GM18870 (cell line): Measurements from ENCODE around the gene CBARP.
"Not testable (repeated sequence)": the region's sequence is repeated elsewhere in the genome, so short reads cannot be mapped to it uniquely, and the experiment has no call there.

Experiments used
- ATAC-seq: cut with Tn5 transposase; IDR thresholded peaks from one replicate; pipeline ENCODE4 v1.9.1; 2021; ENCODE audit warnings: moderate library complexity; ENCODE audit not compliant: unreplicated experiment

CBARP gene

DNA sequence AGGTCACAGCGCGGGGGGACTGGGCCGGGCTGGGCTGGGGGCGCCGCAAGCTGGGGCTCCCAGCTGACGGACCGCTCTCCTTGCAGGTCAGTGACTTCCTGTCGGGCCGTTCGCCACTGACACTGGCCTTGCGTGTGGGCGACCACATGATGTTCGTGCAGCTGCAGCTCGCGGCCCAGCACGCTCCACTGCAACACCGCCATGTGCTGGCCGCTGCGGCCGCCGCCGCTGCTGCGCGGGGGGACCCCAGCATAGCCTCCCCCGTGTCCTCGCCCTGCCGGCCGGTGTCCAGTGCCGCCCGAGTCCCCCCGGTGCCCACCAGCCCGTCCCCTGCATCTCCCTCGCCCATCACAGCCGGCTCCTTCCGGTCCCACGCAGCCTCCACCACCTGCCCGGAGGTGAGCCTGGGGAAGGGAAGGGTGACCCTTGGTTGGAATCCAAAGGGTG, 16.3 kb upstream of the CBARP start:
- ATAC-seq = no peak

DNA sequence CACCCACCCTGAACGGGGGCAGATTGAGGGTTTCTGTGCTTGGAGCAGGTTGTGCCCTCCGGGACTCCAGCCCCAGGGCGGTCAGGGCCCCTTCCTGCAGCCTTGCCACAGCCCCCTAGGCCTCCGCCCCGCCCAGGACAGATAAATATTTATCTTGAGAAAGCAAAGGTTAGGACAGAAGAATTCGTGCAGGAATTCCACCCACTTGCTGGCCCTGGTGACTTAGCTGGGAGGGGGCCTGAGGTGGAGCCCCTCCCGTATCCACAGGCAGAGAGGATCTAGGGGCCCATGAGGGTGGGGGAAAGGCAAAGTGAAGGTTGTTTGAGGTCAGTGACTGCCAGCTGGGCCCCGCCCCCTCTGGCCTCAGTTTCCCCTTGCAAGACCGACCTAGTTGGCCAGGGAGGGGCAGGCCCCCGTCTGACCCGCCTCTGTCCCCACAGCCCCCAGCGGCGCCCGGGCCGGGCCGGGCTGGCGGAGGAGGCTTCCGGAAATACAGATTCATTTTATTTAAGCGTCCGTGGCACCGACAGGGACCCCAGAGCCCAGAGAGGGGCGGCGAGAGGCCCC, 15.8 kb upstream of the CBARP start:
- no peak for ATAC-seq

DNA sequence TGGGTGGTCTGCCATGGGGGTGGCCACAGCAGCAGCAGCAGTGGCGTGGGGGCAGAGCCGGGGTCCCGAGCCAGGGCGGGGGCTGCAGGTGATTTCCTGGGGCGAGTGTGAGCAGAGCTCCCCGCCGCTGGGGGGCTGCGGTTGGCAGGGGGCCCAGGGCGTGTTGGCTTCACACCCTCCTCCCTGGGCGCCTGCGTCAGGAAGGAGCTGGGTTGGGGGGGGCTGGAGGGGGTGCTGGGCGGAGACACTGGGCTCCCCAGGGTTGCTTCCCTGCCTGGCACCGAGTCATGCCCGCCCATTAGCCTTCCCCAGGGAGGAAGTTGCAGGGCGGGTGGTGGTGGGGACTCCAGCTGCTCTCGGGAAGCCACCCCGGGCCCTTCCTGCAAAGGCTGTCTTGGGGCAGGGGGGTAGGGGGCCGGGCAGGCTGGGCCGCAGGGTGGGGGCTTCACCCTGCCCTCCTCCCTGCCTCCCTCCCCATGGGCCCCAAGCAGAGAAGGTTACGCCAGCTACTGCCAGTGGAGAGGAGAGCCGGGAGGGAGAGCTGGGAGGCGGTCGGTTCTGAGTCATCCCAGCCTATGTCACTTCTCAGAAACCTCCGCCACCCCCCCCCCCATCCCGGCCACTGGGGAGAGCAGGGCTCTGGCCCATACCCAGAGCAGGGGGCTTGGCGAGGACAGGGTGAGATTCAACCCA, 15.2 kb upstream of the CBARP start:
- ATAC-seq = no peak

DNA sequence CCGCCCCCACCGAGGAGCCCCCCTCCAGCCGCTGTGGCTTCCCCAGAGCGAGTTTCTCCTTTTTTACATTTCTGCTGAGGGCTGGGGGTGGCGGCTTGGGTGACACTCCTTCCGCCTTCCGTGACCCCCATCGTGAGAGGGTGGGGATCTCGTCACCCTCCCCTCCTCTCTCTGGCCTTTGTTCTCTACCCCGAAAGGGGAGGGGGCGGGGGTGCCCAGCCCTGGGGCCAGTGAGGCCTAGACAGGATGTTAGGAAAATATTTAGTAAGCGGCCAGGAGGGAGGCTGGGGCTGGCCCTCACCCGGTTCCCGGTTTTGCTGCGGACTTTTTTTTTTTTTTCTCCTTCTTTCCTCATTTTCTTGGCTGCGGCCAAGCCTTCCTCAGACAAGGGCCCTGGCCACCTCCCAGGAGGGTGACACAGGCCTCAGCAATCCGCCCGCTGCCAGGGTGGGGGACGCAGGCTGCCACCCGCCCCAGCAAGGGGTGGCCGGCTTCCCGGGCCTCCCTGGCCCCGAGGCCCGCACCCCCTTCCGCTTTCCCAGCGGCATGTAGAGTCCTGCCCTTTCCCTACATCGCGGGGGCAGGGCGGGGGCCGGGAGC, 14.5 kb upstream of the CBARP start:
- no peak for ATAC-seq

DNA sequence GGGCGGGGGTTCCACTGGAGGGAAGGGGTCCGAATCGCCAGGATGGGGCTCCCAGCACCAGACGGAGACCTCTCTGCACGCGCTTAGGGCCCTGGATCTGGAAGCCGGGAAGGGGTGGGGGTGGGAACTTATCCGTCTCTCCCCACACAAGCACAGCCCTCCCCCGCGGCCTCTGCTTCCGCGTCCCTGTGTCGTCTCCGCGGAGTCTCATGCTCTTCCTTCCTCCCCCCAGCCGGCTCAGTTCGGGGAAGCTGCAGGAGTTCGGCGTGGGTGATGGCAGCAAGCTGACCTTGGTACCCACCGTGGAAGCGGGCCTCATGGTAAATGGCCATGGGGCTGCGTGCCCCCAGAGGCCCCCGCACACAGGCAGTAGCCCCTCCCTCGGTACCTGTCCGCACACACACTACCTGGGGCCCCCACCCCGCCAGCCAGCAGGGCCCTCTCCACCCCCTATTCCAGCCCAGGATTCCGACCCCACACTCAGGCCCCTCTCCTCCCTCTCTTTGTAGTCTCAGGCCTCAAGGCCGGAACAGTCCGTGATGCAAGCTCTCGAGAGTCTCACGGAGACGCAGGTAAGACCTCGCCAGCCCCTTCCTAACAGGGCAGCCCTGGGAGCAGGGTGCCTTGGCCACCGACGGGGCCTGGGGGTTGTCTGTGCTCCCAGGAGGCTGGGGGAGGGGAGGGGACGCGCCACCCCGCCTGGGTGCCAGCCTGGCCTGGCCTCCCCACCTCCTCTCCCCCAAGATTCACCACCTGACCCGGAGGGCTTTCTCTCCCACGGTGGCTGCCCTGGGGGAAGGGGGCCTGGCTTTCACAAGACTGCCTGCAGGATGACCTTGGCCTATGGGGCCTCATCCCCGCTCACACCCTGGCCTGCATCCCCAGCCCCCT, 13.8 kb upstream of the CBARP start:
- ATAC-seq = no peak

DNA sequence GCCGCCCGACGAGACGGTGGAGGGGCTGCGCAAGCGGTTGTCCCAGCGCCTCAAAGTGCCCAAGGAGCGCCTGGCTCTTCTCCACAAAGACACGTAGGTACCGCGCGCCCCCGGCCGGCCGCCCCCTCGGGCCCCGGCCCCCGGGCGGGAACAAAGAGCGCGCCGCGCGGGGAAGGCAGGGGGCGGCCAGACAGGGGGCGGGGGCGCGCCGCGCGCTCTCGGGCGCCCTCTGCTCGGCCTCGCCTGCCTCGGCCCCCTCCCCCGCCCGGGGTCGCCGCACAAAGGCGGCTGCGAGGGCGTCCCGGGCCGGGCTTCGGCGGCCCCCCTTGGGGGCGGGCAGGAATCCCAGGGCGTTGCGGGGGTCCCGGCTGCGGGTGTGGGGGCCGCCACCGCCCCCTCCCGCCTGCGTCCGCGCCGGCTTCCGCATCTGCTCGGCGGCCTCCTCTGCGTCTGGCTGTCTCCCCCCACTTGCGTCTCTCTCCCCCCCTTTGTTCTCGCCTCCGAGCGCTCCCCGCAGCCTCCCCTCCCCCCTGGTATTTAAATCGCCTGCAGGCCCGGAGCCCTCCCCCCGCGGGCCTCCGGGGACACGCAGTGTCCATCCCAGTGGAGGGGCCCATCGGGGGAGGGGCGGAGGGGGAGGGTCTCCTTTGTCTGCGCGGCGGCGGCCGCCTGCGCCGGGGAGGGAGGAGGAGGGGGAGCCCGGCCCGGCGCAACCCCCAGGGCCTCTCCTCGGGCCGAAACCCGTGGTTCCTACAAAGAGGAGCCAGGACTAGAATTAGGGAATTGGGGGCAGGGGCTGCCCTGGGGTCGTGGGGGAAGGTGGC, 12.8 kb upstream of the CBARP start:
- ATAC-seq = no peak

DNA sequence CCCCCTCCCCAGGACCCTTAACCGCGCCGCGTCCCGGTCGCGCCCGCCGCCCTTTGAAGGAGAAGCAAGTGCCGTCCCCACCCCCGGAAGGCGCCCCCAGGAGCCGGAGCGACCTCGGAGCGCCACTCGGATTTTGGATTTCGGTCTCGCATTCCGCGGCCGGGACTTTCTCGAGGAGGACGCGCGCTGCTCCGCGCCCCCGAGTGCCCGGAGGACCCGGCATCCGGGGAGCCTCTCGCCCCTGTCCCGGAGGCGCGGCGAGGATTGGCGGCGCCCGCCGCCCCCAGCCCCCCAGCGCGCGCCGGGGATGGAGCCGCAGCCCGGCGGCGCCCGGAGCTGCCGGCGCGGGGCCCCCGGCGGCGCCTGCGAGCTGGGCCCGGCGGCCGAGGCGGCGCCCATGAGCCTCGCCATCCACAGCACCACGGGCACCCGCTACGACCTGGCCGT, 12.2 kb upstream of the CBARP start:
- no peak for ATAC-seq

DNA sequence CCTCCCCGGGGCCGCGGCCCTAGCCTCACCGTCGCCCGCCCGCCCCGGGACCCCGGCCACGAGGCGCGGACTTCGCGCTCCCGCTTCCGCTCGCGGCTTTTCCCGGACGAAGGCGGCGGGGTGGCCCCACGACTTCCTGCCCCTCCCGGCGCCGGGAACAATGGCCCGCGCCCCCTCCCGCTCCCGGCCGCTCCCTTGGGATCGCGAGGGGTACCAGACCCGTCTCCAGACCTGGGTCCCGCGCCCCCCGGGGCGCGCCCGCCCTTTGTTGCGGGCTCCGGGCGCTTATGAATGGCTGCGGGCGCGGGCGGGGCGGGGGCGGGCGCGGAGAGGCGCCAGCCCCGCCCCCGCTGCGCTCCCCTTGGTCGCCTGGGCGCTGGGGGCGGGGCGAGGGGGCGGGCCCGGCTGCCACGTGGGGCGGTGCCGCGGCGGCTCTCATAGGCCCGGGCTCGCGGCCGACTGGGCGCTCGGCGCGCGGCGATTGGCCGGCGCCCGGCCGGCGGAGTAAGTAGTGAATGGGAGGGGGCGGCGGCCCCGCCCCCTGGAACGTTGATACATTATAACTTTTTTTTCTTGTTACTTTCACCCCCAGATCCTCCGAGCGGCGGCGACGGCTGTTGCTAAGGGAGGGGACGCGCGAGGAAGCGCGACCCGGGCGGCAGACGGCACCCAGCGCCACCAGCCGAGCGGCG, 11.6 kb upstream of the CBARP start:
- ATAC-seq = peak; percentile 46

DNA sequence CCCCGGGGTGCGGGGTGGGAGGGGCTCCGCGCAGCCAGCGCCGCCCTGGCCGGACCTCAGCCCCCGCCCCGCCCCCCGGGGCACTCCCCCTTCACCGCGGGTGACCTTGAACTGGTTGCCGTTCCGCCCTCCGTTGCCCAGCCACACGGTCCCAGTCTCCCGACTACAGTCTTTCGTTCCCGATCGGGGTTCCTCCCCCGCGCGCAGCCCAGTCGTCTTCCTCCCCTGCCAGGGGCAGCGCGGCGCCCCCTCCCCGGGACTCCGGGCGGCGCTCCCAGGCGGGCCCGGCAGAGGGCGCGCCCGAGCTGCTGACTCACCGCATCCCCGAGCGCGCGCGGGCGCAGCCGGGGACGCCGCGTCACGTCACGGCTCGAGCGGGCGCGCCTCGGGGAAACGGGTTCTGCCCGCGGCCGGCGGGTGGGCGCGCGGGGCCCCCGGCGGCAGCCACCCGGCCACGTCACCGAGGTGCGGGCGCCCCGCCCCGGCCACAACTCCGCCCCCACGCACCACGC, 11.0 kb upstream of the CBARP start:
- ATAC-seq = no peak

DNA sequence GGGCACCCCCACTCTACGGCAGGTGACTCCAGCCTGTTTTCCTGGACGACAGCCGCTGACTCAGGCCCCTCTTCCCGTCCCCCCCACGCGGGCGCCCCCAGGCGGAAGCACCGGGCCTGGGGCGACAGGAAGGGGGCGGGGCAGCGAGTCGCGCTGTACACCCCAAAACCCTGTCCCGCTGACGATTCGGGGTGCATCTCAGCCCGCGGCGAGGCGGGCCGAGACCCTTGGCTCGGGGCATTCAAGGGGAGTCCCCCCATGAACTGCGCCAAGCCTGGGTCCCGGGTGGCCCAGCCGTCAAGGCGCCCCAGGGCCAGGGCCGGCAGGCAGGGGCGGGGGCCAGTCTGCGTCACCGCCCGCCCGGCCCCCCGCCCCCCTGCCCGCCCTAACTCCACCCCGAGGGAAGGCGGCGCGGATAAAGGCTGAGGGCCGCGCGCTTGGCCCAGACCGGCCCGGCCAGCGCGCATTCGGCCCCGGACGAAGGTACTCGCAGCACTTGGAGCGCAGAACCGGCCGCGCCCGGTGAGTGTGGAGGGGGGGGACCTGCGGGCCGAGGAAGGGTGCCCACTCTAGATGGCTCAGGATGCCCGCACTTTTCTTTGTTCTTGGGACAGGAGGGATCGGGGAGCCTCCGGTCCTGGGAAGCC, 10.5 kb upstream of the CBARP start, which contains the start of gene MIDN:
MIDN (plus strand) TSS at position 445 of the 647 bp plus-strand sequence. CDS start 1,714 bp downstream, outside the sequence.
- no peak for ATAC-seq

DNA sequence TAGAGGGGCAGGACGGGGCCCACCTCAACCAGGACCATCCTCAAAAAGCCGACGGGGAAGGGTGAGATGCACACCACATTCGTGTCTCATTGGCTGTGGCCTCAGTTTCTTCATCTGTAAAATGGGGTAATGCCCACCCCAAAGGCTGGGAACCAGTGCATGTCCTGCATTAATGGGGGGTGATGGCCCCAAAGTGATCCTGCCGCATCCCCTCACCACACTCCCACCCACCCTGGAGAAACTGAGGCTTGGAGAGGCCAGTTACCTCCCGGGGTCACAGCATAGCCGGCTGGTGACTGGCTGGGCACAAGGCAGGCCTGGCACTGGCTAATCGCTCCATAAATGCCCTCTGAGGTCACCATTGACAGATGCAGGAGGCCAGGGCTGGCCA, 9.9 kb upstream of the CBARP start:
- no peak for ATAC-seq

DNA sequence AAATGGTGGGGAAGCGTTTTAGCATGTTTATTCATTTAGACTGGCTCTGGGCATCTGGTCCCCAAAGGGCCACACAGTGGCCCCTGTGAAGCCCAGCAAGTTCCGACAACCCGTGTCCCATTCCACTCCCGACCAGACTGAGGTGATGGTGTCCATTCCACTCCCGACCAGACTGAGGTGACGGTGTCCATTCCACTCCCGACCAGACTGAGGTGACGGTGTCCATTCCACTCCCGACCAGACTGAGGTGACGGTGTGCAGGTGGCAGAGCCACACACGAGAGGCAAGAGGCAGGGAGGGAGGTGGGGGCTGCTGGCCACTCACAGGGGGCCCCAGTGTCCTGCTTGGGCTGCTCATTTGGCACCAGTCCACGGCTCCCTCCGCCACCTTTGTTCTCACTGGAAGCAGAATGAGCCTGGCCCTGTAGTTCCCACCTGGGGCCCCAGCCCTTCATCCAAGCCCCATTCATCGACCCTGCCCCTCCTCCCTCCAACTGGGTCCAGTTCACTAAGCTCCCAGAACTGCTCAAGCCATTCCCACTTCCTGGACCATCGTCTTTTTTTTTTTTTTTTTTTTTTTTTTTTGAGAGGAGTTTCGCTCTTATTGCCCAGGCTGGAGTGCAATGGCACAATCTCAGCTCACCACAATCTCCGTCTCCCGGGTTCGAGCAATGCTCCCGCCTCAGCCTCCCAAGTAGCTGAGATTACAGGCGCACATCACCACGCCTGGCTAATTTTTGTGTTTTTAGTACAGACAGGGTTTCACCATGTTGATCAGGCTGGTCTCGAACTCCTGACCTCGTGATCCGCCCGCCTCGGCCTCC, 8.7 kb upstream of the CBARP start:
- ATAC-seq = not testable (repeated sequence)

DNA sequence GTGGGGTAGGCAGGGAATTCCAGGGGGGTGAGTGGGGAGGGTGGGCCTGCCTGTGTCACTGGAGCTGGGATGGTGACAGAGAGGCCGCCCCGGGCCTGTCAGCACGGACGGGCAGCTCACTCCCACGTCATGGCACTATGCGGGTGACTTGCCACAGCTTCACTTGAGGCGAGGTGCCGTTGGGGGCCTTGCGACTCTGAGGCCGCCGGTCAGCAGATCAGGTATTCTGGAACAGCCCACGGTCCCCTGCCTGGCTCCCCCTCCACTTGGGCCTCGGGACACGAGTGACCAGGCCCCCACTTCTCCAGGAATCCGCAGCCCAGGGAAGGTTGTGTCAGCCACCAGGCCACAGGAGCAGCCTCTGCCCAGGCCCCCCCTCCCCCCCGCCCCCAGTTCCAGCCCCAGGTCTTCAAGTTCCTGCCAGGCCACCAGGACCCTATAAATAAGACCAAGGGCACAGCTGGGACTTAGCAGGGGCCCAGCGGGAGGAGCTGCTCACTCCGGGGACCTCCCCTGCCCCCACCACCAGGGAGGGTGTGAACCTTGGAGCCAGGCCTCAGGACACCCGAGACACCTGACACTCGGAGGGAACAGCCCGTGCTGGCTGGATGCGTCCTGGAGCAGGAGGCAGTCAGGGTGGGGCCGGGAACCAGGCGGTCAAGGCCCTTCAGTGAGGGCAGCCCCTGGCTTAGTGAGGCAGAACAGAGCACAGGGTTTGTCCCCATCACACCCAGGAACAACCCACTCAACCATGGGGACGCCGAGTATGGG, 7.9 kb upstream of the CBARP start:
- no peak for ATAC-seq

DNA sequence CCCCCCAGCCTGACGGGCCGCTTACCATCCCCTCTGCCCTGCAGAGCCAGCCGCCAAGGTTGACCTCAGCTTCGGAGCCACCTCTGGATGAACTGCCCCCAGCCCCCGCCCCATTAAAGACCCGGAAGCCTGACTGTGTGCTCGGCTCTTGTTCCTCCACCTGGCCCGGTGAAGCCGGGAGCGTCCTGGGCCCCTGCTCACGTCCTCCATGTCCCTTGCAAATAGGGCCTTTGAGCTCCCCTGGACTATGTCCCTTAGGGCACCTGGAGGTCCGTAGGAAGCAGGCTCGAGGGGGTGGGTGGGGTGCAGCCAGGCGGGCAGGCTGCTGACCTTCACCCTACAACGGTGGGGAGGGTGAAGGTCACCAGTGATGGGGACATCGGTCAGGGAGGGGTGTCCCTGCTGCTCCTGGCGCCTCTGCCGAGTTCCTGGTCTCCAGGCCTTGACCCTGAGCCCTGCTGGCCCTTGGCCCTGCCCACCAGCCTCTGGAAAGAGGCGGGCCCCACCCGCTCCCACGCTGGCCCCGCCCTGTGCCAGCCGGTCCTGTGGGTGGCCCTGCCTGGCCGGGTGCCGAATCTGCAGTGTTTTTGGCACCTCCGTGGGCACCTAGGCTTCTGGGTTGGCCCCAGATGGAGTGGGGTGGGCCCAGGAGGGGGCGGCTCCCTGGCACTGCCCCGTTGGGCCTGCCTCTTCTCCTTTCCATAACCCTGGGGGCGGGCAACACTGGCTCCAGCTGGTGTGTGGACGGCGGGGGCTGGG, 7.1 kb upstream of the CBARP start:
- no peak for ATAC-seq

DNA sequence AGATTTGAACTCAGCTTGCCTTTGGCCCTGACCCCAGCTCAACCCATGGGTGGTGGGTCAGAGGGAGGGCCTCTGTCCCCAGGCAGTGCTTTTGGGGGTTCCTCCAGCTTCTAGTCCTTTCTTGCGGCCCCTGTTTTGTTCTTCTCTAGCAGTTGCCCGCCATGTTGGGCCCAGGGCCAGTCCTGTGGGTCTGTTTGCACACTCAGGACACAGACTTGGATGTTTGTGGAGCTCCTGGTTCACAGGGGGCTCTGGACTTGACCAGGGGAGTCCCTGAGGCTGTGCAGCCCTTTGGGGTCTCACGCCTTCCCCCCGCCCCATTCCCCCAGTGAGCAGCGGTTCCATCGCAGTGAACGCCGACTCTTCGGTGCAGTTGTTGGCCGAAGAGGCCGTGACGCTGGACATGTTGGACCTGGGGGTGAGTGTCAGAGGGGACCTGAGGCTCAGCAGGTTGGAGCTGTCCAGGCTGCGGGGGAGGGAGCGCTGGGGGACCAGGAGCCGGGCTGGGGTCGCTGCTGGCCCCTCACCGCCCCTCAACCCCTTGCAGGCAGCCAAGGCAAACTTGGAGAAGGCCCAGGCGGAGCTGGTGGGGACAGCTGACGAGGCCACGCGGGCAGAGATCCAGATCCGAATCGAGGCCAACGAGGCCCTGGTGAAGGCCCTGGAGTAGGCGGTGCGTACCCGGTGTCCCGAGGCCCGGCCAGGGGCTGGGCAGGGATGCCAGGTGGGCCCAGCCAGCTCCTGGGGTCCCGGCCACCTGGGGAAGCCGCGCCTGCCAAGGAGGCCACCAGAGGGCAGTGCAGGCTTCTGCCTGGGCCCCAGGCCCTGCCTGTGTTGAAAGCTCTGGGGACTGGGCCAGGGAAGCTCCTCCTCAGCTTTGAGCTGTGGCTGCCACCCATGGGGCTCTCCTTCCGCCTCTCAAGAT, 6.2 kb upstream of the CBARP start:
- ATAC-seq = no peak
